Cardiac septum (tissue), 1 donor: ENCODE data around the gene ADGRF1. TPM values are rescaled to one million over a fixed set of nuclear protein-coding genes. Genes with fewer than 3 reads are reported as not detected.
A peak's percentile ranks its signal among the peaks of the same experiment; 100 is the strongest.
"Not testable (repeated sequence)": the region's sequence is repeated elsewhere in the genome, so short reads cannot be mapped to it uniquely, and the experiment has no call there.

Experiments used
- DNase-seq: peaks from one replicate; pipeline ENCODE4 v3.0.0-alpha.2; 2020; ENCODE audit warnings: low spot score
- intact Hi-C: fragments of 100-400 bp; cut with DNase I; formaldehyde crosslinking; loops from one replicate; pipeline ENCODE4 v1.14.0; 2022
- long read RNA-seq: library from polyadenylated mRNA; unstranded; transcript quantifications from one replicate; pipeline ENCODE4 v2.0.0, GENCODE V29; 2021
- total RNA-seq: library from RNA; stranded (reverse); fragmentation: NEBNext Ultra II Directional; extraction: Animal tissue kit (Norgen Biotek cat#: 25700); gene quantifications from one replicate; pipeline ENCODE4 v1.2.1, GENCODE V29; 2021
- donor health status: DM: no; HTN: no; CAD: no.

ADGRF1 gene
- total RNA-seq = not detected
- long read RNA-seq = 0 reads

DNA sequence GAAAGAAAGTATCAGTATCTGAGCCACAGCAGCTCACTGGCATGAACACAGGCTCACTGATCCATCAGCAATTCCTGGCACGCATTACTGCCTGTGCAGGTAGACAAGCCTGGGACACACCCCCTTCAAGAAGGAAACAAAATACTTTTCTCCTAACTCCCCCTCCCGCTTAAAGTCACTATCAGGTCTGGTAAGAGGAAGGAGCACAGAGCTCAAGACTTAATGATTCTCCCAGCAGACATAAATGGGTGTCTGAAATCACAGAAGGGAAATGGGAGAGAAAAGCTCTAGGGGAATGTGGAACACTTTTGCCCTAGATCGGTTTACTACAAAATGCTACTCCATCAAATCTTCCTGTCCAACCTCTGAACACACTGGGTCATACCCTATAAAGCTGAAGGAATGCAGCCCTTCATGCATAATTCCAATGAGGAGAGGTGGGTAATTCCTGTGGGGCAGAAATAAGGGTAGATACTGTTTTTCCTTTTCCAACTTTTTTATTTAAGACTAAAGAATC is at the start of gene ADGRF1:
ADGRF1 (minus strand) TSS at position 58 of the 517 bp plus-strand sequence. CDS start 13,271 bp downstream, outside the sequence.
- intact Hi-C loops = no loop called here
- no peak for DNase-seq

DNA sequence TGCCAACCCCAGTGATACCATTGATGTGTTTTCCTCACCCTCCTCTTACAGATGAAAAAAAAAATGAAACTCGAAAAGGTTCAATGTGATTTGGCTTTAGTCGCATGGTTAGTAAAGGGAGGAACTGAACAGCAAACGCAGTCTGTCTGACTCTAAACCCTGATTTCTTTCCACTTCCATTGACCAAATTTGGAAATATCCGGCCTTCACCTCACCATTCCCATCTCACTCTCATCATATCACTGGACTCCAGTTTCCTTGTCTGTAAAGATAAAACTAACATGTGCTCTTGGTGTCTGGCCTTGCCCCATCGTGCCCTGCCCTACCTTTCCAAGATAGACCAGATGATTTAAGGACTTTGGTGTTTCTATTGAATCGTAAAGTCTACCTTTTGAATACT is 48.7 kb upstream of the ADGRF1 start:
- intact Hi-C loops = loop anchor here (10.0 kb wide), 1 partner anchor 154 kb away; no protein-coding TSS in a partner anchor
- DNase-seq = no peak

DNA sequence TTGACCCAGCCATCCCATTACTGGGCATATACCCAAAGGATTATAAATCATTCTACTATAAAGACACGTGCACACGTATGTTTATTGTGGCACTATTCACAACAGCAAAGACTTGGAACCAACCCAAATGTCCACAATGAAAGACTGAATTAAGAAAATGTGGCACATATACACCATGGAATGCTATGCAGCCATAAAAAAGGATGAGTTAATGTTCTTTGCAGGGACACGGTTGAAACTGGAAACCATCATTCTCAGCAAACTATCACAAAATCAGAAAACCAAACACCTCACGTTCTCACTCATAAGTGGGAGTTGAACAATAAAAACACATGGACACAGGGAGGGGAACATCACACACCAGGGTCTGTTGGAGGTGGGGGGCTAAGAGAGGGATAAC is 47.3 kb upstream of the ADGRF1 start:
- intact Hi-C loops, DNase-seq: not testable (repeated sequence)

DNA sequence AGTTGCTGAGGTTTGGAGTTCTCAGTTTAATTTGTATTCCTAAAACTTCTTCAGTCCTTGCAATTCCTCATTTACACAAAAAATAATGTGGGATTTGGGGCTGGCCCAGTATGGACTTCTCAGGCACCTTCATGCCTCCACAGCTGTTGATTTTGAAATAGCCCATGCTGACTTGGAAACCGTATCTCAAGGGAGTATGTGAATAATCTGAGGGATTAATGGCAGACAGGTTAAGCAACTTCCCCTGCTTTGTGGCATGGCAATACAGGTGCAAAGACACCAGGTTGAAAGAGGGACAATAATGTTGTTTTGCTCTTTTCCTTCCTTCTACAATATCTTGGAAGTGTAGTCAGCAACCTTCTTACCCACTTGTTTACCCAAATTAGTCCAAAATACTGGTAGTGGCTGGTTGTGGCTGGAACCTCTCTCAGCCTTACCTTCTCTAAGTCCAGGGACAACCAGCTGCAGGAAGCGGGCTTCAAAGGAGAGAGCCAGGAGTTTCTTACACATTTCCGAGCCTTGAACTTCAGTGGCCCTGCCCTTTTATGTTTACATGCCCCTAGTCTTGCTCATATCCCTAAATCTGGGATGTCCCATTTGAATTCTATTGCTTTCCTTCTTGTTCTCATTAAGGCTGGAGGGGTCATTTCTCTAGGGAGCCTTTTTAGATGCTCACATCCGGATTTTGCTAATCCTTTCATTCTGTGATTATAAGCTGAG is 44.1 kb upstream of the ADGRF1 start:
- no peak for DNase-seq
- intact Hi-C loops = no loop called here

DNA sequence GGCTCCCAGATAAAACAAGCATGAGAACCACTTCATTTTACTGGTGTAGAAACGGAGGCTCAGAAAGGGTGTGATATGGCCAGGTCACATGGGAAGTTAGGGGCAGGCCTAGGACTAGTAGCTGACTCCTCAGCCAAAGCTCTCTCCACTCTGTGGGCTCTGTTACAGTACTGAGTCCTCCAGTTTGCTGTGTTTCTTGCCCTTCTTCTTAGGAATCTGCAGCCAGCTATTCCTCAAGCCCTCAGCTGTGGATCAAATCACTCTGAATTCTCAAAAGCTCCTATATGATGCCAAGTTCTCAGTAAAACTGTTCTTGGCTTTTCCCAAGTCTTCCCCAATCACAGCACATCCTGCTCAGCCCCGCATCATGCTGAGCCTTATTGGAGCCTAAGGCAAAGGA is 42.5 kb upstream of the ADGRF1 start:
- intact Hi-C loops = no loop called here
- no peak for DNase-seq

DNA sequence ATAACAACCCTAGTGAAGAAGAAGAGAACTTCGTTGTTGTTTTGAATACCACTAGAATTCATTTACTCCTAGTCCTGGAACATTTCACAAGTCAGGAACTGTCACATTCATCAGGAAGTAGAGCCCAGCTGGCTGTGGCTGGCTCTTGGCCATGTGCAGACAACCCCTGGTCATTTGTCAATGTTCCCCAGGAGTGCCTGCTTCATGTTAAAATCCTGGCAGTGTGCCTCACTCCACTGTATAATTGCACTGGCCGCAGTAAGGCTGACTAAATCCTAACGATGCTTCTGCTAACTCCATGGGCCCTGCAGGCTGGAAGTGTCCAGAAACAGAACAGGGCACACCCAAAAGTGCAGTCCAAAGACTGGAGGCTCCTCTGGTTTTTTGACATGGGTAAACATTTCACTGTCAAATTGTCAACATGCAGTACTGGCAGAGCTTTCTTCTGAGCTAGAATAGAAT is 41.5 kb upstream of the ADGRF1 start:
- DNase-seq = peak; percentile 89
- intact Hi-C loops = no loop called here

DNA sequence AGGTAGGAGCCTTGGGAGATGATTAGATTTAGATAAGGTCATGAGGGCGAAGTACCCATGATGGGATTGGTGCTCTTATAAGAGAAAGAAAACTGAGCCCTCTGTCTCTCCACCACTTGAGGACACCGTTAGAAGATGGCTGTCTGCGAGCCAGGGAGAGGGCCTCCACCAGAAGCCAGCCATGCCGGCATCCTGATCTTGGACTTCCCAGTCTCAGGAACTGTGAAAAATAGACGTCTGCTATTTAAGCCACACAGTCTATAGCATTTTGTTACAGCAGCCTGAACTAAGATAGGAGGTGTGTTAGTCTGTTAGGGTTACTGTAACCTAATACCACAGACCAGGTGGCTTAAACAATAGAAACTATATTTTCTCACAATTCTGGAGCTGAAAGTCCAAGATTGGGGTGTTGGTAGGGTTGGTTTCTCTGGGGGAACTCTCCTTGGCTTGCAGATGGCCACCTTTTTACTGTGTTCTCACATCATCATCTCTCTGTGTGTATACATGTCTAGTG is 38.0 kb upstream of the ADGRF1 start:
- no peak for DNase-seq
- intact Hi-C loops = no loop called here

DNA sequence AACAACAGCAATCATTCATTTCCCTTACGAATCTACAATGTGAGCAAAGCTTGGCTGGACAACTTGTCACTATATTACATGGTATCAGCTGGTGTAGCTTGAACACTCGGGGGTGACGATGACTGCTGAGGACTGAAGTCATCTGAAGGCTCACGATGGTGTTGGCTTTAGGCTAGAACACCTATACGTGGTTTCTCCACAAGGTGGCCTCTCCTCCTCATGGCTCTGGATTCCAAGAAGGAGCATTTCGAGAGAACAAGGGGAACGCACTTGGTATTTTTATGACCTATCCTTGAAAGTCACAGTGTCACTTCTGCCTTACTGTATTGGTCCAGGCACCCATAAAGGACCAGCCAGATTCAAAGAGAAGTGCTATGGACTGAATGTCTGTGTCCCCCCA is 37.5 kb upstream of the ADGRF1 start:
- intact Hi-C loops = no loop called here
- no peak for DNase-seq

DNA sequence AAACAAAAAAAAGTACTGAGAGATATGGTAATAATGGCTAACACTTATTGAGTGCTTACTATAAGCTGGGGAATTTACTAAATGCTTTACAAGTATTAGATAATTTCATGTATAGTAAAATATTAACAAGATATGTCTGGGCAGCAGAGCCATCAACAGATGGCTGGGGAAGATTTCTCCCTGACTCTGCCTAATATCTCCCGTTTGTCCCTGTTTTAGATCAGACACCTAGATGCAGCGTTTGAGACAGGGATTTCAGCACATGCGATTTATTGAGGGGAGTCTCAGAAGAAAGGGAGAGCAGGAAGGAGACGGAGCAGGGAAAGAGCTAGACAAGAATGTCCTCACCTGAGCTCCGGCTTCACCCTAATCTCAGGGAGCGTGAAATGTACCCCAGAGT is 36.9 kb upstream of the ADGRF1 start:
- intact Hi-C loops = no loop called here
- DNase-seq = no peak

DNA sequence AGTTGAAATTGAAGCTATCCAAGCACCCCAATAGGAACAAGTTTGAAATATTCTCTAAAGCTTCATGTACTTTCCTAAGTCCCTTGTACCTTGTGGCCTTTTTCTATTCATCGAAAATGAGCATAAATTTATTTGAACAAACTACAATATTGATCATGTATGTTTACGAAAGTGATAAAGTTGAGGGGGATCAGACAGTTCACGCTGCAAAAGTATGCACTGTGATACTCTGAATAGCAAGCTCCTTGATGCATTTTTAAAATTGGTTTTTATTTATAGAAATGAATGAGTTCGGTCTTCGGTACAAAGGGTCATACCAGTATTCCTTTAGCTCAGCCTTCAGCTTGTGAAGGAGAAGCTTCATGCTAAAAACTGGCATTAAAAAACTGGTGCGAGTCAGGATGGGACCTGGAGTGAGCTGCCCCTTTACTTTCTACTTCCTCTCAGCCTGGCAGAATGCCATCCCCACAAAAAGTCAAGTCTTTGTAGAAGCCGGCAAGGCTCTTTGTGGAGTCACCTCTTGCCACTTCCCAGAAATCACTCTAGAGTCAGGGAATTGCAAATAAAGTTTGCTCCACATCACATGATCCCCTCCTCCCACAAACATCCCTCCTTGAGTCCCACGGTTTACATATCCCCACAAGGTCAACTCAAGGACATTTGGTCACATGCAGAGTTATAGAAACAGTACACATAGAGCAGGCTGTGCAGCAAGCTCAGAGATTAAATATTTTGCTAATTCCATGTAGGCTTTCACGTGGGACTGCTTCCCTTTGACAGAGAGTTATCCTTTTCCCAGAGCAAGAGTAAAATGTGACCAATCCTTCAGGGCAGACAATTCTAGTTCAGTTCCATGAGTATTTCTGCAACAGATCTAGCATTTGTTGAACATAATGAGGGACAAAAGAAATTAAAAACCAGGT is 34.6 kb upstream of the ADGRF1 start:
- no peak for DNase-seq
- intact Hi-C loops = no loop called here

DNA sequence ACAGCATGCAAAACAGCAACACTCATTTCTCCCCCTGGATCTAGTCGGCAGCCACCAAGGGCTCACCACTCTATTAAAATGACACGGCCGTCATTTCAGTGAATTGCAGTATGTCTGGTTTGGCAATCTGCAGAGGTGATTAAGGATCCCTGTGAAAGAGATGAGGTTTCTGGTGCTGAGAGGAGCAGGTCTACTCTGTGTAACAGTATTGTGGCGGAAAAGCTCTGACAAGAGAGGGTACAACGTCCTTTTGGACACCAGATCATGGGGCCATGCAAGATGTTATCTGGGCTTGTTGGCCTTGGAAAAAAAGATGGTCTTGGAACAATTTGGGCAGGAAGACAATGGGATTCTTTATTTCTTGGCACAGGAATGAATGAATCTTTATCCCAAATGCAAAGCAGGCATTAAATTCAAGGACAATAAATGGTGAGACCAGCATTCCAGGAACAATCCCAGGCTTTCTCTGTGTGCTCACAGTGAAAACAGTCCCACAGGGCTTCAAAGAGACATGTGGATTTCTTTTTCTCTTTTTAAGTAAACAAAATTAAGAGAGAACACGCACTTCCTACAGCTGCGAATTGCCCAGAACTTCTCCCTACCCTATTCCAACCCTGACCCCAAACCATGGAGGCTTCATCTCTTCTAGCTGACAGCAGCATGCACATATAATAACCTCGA is 33.7 kb upstream of the ADGRF1 start:
- DNase-seq = no peak
- intact Hi-C loops = no loop called here

DNA sequence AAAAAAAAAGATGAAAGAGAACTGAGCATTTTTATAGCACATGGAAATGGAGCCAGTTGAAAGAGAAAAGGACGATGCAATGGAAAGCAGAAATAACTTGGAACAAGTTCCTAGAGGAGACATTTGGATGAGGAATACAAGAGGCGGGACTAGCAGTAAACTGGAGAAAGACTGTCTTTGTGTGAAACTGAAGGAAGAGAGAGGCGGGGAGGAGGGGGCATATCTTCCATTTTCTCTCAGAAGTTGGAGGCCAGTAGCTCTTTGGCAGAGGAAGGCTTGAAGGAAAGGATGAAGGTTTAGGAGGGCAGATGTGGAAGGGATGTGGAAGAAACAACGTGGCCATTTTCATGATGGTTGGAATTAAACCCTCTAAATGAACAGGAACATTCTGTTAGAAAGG is 33.0 kb upstream of the ADGRF1 start:
- no peak for DNase-seq
- intact Hi-C loops = no loop called here

DNA sequence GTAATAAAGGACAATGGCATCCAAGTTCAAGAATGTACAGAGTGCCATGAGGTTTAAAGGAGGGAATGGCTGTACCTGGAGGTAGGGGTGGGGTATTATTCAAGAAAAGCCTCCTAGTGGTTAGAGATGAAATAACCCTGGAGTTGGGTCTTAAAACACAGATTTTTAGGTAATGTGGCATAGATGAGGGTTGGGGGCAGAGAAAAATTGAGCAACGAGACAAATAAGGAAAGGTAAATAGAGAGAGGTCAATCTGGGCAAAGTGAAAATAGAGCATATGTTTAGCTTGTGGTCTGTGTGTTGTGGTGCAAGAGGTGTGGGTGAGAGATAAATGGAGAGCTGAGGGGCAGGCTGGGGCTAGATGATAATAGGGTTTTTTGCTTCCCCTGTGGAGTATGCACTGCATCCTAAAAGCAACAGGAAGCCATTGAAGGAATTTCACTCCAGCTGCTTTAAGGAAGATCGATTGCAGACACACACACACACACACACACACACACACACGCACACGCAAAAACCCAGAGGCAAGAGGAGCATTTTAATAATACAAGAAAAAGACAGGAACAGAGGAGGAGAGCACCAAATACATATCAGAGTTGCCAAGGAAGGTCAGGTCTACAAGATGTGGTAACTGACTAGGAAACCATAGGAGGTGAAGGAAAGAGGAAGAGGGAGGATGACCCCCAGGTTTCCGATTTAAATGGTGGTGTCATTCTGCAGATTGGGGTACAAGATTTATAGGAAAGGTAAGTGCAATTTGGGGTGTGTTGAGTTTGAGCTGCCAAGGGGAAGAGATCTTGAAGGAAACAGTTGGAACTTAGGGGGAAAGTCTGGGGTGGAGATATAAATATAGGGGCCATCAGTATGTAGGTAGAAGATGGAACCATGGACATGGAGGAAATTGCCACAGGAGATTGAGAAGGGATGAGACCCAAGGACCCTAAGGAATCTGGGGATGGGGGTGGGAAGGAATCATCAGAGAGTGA is 31.3 kb upstream of the ADGRF1 start:
- intact Hi-C loops = no loop called here
- no peak for DNase-seq

DNA sequence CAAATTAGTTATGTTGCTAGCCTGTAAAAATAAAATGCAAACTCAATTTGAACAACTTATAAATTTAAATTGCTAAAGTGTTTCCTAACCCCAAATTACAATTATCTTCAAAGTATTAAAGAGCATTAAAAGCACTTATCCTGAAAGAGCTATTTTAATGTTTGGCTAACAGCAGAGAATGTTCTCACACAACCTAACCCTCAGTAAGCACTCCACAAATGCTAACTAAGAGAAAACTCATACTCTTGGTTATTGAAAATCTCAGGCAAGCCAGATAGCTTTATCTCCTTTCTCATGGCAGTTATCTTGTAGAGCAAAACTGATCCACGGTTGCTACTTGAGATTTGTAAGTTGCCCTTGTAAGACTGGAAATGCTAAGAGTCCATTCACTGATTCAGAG is 30.5 kb upstream of the ADGRF1 start:
- no peak for DNase-seq
- intact Hi-C loops = no loop called here

DNA sequence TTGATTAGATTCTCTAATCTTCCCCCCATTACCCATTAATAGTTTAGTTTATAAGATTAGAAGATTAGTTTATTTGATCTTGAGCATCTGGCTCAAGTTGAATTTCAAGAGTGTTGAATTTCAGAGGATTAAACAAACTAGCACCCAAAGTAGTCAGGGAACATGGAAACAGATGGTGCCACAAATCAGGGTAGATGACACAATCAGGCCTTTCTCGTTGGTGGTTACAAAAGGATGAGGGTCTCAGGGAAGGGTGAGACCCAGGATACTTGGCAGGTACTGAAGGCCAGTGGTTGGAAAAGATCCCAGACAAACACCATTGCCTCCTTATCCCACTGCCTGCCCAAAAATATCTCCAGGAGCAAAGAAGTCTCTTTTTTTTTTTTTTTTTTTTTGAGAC is 29.5 kb upstream of the ADGRF1 start:
- intact Hi-C loops = no loop called here
- DNase-seq = no peak

DNA sequence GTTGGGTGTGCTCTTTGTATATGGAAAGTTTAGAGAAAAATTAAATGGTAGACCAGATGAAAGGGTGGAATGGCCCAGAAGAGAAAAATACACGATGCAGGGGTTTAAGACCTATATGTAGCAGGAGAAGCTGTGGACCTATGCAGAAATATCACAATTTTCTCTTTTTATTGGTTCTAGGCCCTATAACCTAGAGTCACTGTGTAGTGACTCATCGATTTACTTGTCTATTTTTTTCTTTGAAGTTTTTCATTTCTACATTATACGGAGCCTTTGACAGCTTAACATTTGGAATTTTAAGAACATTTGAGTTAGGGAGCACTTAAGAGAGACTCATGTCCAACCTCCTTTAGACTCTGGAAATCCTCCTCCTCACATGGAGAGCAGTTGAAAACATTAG is 28.3 kb upstream of the ADGRF1 start:
- no peak for DNase-seq
- intact Hi-C loops = no loop called here

DNA sequence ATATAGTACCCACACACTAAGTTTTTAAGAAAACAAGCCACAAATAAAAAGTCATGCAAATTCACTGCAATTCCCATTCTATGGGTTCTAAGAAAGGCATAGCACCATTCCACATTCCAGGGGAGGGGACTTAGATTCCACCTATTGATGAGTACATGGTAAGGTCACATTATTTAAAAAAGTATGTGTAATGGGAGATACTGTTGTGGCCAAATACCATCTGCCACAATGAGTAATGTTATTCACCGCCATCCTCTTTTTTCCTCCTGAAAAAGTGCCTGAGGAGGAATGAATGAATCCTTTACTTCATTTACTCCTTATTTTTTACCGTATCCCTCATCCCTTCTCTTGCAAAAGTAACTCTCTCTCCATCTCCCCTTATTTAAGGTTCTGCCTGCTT is 27.0 kb upstream of the ADGRF1 start:
- intact Hi-C loops = no loop called here
- no peak for DNase-seq

DNA sequence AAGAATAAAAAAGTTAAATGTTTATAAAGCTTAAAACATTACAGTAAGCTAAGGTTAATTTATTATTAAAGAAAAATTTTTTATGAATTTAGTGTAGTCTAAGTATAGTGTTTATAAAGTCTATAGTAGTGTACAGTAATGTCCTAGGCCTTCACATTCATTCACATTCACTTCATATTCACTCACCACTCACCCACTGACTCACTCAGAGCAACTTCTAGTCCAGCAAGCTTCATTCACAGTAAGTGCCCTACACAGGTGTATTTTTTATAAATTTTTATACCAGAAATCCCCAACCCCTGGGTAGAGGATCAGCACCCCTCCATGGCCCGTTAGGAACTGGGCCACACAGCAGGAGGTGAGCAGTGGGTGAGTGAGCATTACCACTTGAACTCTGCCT is 24.3 kb upstream of the ADGRF1 start:
- intact Hi-C loops = no loop called here
- DNase-seq = no peak

DNA sequence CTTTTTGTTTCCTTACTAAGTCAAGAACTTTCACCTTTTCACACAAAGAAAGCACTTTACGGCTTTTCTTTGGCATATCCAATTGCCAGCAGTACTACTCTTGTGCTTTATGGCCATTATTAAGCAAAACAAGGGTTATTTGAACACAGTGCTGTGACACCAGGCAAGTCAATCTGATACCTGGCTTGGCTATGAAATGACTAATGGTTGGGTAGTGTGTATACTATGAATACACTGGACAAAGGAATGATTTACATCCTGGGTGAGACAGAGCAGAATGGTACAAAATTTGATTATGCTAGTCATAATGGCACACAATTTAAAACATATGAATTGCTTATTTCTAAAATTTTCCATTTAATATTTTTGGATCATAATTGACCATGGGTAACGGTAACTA is 22.1 kb upstream of the ADGRF1 start:
- intact Hi-C loops = no loop called here
- no peak for DNase-seq
